Activated gamma-delta T cell treated with Interleukin-2 at 50 U/mL for 16 hours (primary cell): Measurements from ENCODE around the gene MAML1.
A peak's percentile ranks its signal among the peaks of the same experiment; 100 is the strongest.

Source experiments
- DNase-seq: peaks from one replicate; pipeline ENCODE4 v3.0.0-alpha.2; 2020

MAML1 gene

GRCh38 chr5:179805070-179805528 lies 72.5 kb downstream of the MAML1 start:
- DNase-seq = no peak

GRCh38 chr5:179805529-179806249 lies 73.1 kb downstream of the MAML1 start:
- DNase-seq = no peak

- DNase-seq = peak; percentile 50
Measured at GRCh38 chr5:179806250-179807048, 73.8 kb downstream of the MAML1 start, which contains the start of gene MGAT4B. MGAT4B (minus strand) TSS chr5:179806866; CDS start chr5:179806583, 283 bp downstream.

- DNase-seq = no peak
Measured at GRCh38 chr5:179812135-179812825, 79.7 kb downstream of the MAML1 start.

GRCh38 chr5:179812997-179813607 lies 80.5 kb downstream of the MAML1 start:
- DNase-seq = no peak

GRCh38 chr5:179814090-179814489 lies 81.5 kb downstream of the MAML1 start:
- no peak for DNase-seq

GRCh38 chr5:179815491-179816249 lies 83.0 kb downstream of the MAML1 start:
- no peak for DNase-seq

- DNase-seq = no peak
Measured at GRCh38 chr5:179816401-179816795, 83.8 kb downstream of the MAML1 start.

GRCh38 chr5:179816796-179817469 lies 84.3 kb downstream of the MAML1 start:
- DNase-seq = no peak

GRCh38 chr5:179817470-179817840 lies 84.8 kb downstream of the MAML1 start:
- DNase-seq = no peak

GRCh38 chr5:179817890-179818745 lies 85.5 kb downstream of the MAML1 start:
- no peak for DNase-seq

- DNase-seq = peak; percentile 88
Measured at GRCh38 chr5:179818746-179819295, 86.2 kb downstream of the MAML1 start.

GRCh38 chr5:179819296-179820126 lies 86.9 kb downstream of the MAML1 start:
- DNase-seq = peak; percentile 34

GRCh38 chr5:179820127-179820482 lies 87.5 kb downstream of the MAML1 start:
- DNase-seq = no peak

- DNase-seq = peak; percentile 77
Measured at GRCh38 chr5:179820483-179821297, 88.1 kb downstream of the MAML1 start, which contains the start of gene SQSTM1. SQSTM1 (plus strand) TSS chr5:179820905; CDS start chr5:179820937, 32 bp downstream.

- DNase-seq = peak; percentile 88
Measured at GRCh38 chr5:179821298-179822058, 88.9 kb downstream of the MAML1 start.

- no peak for DNase-seq
Measured at GRCh38 chr5:179822059-179822432, 89.4 kb downstream of the MAML1 start.
